DOHH2 (cell line): ENCODE results near the gene ZNF532.

Experiments
- EZH2phosphoT487 ChIP-seq: fragments of 200-600 bp; sonication (generic); IDR thresholded peaks from 2 replicates; pipeline ENCODE4 v1.6.1; 2017; ENCODE audit warnings: borderline replicate concordance, mild to moderate bottlenecking, antibody characterized with exemption, low read length, moderate library complexity, mixed read lengths
- TF ChIP-seq, protein P1 (sequence below): fragments of 200-600 bp; sonication (generic); IDR thresholded peaks from one replicate; pipeline ENCODE4 v1.5.1; 2014; ENCODE audit warnings: antibody characterized with exemption, mild to moderate bottlenecking, low read depth, low read length; ENCODE audit not compliant: poor library complexity, severe bottlenecking

DNA sequence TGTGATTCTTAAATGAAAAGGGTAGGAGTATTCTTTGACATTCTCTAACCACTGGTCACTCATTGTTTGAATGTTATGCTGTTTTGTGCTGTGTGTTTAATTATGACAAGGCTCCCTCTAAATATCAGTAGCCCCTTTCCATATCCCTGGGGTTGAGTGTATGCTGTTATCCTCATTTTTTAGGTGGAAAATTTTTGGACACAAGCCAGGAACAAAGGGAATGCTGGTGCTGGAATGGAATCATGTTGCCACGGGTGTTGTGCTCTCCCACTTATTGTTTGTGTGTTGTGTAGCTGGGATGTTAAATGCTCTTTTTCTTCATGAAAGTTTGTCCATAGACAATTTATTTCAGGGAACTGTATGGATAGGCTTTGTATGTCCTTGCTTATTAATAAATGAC lies 43.3 kb downstream of the ZNF532 start:
- TF ChIP-seq, protein P1, sequence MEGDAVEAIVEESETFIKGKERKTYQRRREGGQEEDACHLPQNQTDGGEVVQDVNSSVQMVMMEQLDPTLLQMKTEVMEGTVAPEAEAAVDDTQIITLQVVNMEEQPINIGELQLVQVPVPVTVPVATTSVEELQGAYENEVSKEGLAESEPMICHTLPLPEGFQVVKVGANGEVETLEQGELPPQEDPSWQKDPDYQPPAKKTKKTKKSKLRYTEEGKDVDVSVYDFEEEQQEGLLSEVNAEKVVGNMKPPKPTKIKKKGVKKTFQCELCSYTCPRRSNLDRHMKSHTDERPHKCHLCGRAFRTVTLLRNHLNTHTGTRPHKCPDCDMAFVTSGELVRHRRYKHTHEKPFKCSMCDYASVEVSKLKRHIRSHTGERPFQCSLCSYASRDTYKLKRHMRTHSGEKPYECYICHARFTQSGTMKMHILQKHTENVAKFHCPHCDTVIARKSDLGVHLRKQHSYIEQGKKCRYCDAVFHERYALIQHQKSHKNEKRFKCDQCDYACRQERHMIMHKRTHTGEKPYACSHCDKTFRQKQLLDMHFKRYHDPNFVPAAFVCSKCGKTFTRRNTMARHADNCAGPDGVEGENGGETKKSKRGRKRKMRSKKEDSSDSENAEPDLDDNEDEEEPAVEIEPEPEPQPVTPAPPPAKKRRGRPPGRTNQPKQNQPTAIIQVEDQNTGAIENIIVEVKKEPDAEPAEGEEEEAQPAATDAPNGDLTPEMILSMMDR = no peak
- no peak for TF ChIP-seq EZH2phosphoT487
